Measurements from ENCODE around the gene RNU5D-1. TPM values are rescaled to one million over a fixed set of nuclear protein-coding genes. Genes with fewer than 3 reads are reported as not detected.

RNU5D-1 gene
- total and polyA plus RNA-seq, 2 of the 13 experiments (the other 11 are each of a cell fraction or from before 2014, with no cell fraction given) = 165 TPM; not detected in 1

DNA sequence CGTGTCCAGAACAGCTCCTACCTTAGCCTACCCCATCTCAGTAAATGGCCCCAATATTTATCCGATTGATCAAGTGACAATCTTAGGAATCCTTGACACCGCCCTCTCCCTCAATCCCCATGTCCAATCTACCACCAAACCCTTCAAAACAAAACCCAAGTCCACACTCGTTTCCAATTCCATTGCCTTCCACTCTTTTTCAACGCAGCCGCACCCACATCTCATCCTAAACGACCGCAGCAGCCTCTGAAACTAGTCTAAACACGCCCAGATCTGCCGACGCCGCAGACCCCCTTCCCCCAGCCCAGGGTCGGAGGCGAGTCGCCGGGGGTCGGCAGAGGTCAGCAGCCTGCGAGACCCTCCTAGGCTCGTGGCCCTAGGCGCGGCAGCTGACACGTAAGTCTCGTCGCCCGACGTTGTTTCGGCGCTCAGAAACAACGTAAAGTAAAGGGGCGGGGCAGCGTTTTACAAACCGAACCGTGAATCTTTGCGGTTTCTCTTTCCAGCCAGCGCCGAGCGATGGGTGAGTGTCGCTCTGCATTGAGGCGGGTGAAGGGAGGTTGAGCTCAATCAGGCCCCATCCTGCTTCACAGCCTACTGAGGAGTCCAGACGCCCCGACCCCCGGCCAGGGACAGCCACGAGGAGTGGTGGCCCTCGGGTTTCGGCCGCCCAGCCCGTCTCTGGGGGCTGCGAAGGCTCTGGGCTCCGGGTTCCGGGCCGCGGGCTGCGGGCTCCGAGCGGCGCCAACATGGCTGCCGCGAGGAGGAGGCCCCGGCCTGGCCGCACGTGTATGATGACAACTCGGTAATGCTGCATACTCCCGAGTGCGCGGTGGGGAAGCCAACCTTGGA is 44.3 kb upstream of the RNU5D-1 start, which contains the start of gene RPS8 (continued):
- no peak for TF ChIP-seq ZBTB39 (CRISPR knock-in tag; IDR thresholded peaks at IDR 0.05)
- TF ChIP-seq, protein P1, sequence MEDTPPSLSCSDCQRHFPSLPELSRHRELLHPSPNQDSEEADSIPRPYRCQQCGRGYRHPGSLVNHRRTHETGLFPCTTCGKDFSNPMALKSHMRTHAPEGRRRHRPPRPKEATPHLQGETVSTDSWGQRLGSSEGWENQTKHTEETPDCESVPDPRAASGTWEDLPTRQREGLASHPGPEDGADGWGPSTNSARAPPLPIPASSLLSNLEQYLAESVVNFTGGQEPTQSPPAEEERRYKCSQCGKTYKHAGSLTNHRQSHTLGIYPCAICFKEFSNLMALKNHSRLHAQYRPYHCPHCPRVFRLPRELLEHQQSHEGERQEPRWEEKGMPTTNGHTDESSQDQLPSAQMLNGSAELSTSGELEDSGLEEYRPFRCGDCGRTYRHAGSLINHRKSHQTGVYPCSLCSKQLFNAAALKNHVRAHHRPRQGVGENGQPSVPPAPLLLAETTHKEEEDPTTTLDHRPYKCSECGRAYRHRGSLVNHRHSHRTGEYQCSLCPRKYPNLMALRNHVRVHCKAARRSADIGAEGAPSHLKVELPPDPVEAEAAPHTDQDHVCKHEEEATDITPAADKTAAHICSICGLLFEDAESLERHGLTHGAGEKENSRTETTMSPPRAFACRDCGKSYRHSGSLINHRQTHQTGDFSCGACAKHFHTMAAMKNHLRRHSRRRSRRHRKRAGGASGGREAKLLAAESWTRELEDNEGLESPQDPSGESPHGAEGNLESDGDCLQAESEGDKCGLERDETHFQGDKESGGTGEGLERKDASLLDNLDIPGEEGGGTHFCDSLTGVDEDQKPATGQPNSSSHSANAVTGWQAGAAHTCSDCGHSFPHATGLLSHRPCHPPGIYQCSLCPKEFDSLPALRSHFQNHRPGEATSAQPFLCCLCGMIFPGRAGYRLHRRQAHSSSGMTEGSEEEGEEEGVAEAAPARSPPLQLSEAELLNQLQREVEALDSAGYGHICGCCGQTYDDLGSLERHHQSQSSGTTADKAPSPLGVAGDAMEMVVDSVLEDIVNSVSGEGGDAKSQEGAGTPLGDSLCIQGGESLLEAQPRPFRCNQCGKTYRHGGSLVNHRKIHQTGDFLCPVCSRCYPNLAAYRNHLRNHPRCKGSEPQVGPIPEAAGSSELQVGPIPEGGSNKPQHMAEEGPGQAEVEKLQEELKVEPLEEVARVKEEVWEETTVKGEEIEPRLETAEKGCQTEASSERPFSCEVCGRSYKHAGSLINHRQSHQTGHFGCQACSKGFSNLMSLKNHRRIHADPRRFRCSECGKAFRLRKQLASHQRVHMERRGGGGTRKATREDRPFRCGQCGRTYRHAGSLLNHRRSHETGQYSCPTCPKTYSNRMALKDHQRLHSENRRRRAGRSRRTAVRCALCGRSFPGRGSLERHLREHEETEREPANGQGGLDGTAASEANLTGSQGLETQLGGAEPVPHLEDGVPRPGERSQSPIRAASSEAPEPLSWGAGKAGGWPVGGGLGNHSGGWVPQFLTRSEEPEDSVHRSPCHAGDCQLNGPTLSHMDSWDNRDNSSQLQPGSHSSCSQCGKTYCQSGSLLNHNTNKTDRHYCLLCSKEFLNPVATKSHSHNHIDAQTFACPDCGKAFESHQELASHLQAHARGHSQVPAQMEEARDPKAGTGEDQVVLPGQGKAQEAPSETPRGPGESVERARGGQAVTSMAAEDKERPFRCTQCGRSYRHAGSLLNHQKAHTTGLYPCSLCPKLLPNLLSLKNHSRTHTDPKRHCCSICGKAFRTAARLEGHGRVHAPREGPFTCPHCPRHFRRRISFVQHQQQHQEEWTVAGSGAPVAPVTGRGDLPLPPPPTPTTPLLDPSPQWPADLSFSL (CRISPR knock-in tag; IDR thresholded peaks at IDR 0.05) = no peak
- no peak; the same call in 1 of the 2 replicates for TF ChIP-seq ZNF772 (CRISPR knock-in tag; IDR thresholded peaks at IDR 0.05)
- no peak for TF ChIP-seq MBNL3 (CRISPR knock-in tag; conservative IDR thresholded peaks at IDR 0.05)
- TF ChIP-seq GATAD2A (CRISPR knock-in tag; IDR thresholded peaks at IDR 0.05) = peak; percentile 86
- TF ChIP-seq, protein P2, sequence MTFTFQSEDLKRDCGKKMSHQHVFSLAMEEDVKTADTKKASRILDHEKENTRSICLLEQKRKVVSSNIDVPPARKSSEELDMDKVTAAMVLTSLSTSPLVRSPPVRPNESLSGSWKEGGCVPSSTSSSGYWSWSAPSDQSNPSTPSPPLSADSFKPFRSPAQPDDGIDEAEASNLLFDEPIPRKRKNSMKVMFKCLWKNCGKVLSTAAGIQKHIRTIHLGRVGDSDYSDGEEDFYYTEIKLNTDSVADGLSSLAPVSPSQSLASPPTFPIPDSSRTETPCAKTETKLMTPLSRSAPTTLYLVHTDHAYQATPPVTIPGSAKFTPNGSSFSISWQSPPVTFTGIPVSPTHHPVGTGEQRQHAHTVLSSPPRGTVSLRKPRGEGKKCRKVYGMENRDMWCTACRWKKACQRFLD (CRISPR knock-in tag; IDR thresholded peaks at IDR 0.05; ENCODE audit: borderline replicate concordance) = peak; percentile 82; the same call in 1 of the 2 replicates
- TF ChIP-seq SAFB2 (CRISPR knock-in tag; IDR thresholded peaks at IDR 0.05; ENCODE audit: borderline replicate concordance, low read depth) = no peak; the same call in 1 of the 2 replicates
- TF ChIP-seq THAP7 (CRISPR knock-in tag; IDR thresholded peaks at IDR 0.05) = no peak; the same call in 1 of the 2 replicates
- peak; percentile 80 for TF ChIP-seq HNRNPLL (IDR thresholded peaks at IDR 0.05; ENCODE audit: low read depth, low read length, poor library complexity, severe bottlenecking)
- no peak for TF ChIP-seq ZFP36 (IDR thresholded peaks at IDR 0.05; ENCODE audit: borderline replicate concordance, low read depth, low read length, partially characterized antibody)
- TF ChIP-seq CSRNP1 (CRISPR knock-in tag; IDR thresholded peaks at IDR 0.05) = peak; percentile 48; the same call in 1 of the 2 replicates
- peak; percentile 91 for TF ChIP-seq YY1 (IDR thresholded peaks at IDR 0.05; ENCODE audit: insufficient read depth, insufficient replicate concordance, low read depth, low read length)
- peak; percentile 15; the same call in 1 of the 2 replicates for TF ChIP-seq JUND (CRISPR knock-in tag; IDR thresholded peaks at IDR 0.05)

Measured in HepG2 (cell line).